ENCODE measurements around the gene KLHL3.

The KLHL3 gene

DNA sequence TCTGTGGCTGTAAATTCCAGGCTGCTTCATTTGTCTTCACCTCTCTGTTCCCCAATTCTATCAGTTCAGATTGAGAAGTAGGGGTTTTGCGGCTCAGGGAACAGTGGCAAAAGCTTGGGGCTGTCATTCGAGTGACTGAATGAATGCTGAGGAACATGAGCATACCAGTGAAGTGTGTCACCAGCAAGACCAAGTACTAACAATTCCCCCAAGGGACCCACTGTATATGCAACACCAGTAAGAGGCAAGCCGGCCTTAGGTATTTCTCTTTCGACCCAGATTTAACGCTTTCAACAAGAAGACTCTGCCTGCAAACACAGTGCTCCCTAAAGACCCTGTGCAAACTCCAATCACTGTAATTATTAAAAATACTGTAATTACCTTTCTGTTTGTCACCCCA is 25.8 kb downstream of the KLHL3 start:
- H3K27me3 ChIP-seq (ENCODE audit: control insufficient read depth in 1 of 2, insufficient read depth in 2 of 2, low read length in 2 of 2), result no peaks in the 10 kb centered on the region
- H3K9me3 ChIP-seq (ENCODE audit: control insufficient read depth in 1 of 2, low read length in 2 of 2), result peaks cover 0 to 2% of the 10 kb centered on the region in 2 donors
- no peaks in the 10 kb centered on the region for H3K36me3 ChIP-seq (ENCODE audit: control insufficient read depth in 1 of 2, insufficient read depth in 2 of 2, low read length in 2 of 2)
- H3K9ac ChIP-seq (ENCODE audit: low read depth in 1 of 2, low read length in 2 of 2), result no peak overlapping the region
- H3K27ac ChIP-seq (ENCODE audit: low read depth, low read length), result no peak overlapping the region
- H3K4me1 ChIP-seq (ENCODE audit: control insufficient read depth in 1 of 2, insufficient read depth in 2 of 2, low read length in 2 of 2), result no peaks in the 10 kb centered on the region
- no peak overlapping the region for H3K4me3 ChIP-seq (ENCODE audit: low read depth in 1 of 2, low read length in 2 of 2)

DNA sequence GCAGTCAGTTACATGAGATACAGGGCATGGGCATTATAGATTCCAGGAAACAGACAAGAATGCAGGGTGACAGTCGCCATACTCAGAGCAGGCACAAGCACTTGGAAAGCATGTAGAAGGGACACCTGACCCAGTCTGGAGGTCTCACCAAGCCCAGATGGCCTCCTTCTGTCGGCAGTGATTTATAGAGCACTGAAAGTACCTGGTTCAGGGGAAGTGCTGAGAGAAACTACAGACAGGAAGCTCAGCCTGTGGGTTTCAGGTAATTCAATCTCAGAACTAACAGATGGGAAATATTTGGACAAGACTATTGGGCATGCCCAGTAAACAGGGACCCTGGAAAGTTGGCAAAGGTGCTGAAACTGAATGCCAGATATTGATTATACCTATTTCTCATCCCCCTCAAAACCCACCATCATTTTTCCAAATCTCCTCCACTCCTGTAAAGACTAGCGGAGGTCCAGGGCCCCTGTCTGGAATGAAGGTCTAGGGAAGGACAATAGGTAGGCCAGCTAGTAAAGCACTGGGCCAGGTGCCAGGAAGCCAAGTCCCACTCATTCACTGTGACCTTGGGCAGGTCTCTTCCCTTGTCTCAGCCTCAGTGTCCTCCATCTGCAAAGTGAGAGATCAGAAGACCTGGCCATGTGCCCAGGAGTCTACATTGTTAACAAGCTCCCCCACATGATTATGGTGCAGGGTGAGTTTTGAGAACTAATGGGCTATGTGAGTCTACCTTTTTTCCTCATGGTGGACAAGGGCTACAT is 26.9 kb downstream of the KLHL3 start:
- Histone ChIP-seq H3K9me3 (ENCODE audit: control insufficient read depth in 1 of 2, low read length in 2 of 2) (peaks cover 0 to under 1% of the 10 kb centered on the region in 2 donors), H3K27me3 (ENCODE audit: control insufficient read depth in 1 of 2, insufficient read depth in 2 of 2, low read length in 2 of 2) (no peaks in the 10 kb centered on the region), H3K4me3 (ENCODE audit: low read depth in 1 of 2, low read length in 2 of 2) (no peak overlapping the region), H3K4me1 (ENCODE audit: control insufficient read depth in 1 of 2, insufficient read depth in 2 of 2, low read length in 2 of 2) (no peaks in the 10 kb centered on the region), H3K9ac (ENCODE audit: low read depth in 1 of 2, low read length in 2 of 2) (no peak overlapping the region), H3K27ac (ENCODE audit: low read depth, low read length) (no peak overlapping the region), H3K36me3 (ENCODE audit: control insufficient read depth in 1 of 2, insufficient read depth in 2 of 2, low read length in 2 of 2) (no peaks in the 10 kb centered on the region)

DNA sequence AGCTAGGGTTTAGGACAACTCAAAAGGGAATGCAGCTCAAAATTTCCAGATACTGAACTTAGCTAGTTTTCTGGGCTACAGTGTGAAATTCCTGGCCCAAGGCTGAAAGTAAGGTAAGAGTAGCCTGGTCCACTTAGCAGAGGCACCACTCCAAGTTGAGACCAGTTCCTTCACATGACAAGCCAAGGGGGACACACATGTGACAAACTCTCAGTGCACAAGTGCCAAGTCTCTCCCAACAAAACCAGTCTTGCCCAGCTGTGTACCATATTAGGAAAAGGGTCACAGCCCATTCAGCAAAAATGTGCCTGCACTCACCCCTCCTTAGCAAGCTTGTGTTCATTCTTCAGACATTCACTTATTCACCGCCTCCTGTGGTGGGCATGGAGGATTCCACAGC is 27.8 kb downstream of the KLHL3 start:
- Histone ChIP-seq H3K9ac (ENCODE audit: low read depth in 1 of 2, low read length in 2 of 2) (no peak overlapping the region), H3K4me1 (ENCODE audit: control insufficient read depth in 1 of 2, insufficient read depth in 2 of 2, low read length in 2 of 2) (no peaks in the 10 kb centered on the region), H3K4me3 (ENCODE audit: low read depth in 1 of 2, low read length in 2 of 2) (no peak overlapping the region), H3K27me3 (ENCODE audit: control insufficient read depth in 1 of 2, insufficient read depth in 2 of 2, low read length in 2 of 2) (no peaks in the 10 kb centered on the region), H3K36me3 (ENCODE audit: control insufficient read depth in 1 of 2, insufficient read depth in 2 of 2, low read length in 2 of 2) (no peaks in the 10 kb centered on the region), H3K9me3 (ENCODE audit: control insufficient read depth in 1 of 2, low read length in 2 of 2) (no peaks in the 10 kb centered on the region), H3K27ac (ENCODE audit: low read depth, low read length) (no peak overlapping the region)

DNA sequence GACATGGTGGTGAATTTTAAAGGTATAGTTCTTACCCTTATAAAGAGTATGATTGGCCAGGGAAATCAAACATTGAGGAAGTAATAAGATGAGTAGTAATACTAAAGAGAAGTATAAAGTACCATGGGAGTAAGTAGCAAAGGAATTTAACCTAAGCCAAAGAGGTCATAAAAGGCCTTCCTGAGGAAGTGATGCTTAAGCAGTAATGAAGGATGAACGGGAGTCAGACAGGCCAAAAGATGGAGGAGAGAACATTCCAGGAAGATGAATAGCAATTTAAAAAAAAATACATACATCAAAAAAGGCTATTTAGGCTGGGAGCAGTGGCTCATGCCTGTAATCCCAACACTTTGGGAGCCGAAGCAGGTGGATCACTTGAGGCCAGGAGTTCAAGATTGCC is 29.0 kb downstream of the KLHL3 start:
- Histone ChIP-seq H3K9me3 (ENCODE audit: control insufficient read depth in 1 of 2, low read length in 2 of 2) (no peaks in the 10 kb centered on the region), H3K36me3 (ENCODE audit: control insufficient read depth in 1 of 2, insufficient read depth in 2 of 2, low read length in 2 of 2) (no peaks in the 10 kb centered on the region), H3K4me3 (ENCODE audit: low read depth in 1 of 2, low read length in 2 of 2) (no peak overlapping the region), H3K27ac (ENCODE audit: low read depth, low read length) (no peak overlapping the region), H3K27me3 (ENCODE audit: control insufficient read depth in 1 of 2, insufficient read depth in 2 of 2, low read length in 2 of 2) (no peaks in the 10 kb centered on the region), H3K9ac (ENCODE audit: low read depth in 1 of 2, low read length in 2 of 2) (no peak overlapping the region), H3K4me1 (ENCODE audit: control insufficient read depth in 1 of 2, insufficient read depth in 2 of 2, low read length in 2 of 2) (no peaks in the 10 kb centered on the region)

DNA sequence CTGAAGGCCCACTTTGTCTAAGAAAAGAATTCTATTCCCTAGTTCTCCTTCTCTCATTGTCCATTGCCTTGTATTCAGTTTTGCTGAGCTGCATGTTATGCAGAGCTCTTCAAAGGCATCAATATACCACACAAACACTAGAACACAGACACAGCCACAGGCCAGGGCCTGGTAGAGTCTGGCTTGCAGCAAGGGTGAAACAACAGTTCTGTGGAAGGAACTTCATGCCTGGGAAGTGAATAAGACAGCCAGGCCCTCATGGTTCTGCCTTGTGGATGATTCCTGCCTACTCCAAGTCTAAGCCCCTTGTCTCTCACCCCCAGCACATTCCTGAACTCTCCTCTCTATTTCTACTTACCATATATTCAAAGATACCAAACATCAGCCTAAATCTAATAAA is 30.8 kb downstream of the KLHL3 start:
- no peaks in the 10 kb centered on the region for H3K36me3 ChIP-seq (ENCODE audit: control insufficient read depth in 1 of 2, insufficient read depth in 2 of 2, low read length in 2 of 2)
- H3K9me3 ChIP-seq (ENCODE audit: control insufficient read depth in 1 of 2, low read length in 2 of 2), result no peaks in the 10 kb centered on the region
- H3K27ac ChIP-seq (ENCODE audit: low read depth, low read length), result no peak overlapping the region
- no peak overlapping the region for H3K4me3 ChIP-seq (ENCODE audit: low read depth in 1 of 2, low read length in 2 of 2)
- H3K4me1 ChIP-seq (ENCODE audit: control insufficient read depth in 1 of 2, insufficient read depth in 2 of 2, low read length in 2 of 2), result no peaks in the 10 kb centered on the region
- H3K9ac ChIP-seq (ENCODE audit: low read depth in 1 of 2, low read length in 2 of 2), result no peak overlapping the region
- no peaks in the 10 kb centered on the region for H3K27me3 ChIP-seq (ENCODE audit: control insufficient read depth in 1 of 2, insufficient read depth in 2 of 2, low read length in 2 of 2)

DNA sequence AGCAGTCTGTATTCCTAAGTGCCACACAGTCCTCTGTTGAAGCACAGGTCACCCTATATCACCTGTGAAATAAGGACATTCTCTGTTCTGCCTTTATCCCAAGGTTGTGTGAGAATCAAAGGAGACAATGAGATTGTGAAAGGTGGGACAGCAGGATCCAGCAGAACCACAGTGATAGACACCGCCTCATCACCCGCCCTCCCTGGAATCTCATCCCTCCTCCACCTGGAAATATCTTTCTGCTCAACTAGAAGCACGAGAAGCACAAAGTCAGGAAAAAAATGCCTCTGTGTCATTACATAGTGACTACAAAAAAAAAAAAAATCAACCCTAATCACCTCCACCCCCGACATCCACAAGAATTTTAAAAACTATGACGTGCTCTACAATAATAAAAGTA is 32.3 kb downstream of the KLHL3 start:
- Histone ChIP-seq H3K36me3 (ENCODE audit: control insufficient read depth in 1 of 2, insufficient read depth in 2 of 2, low read length in 2 of 2) (no peaks in the 10 kb centered on the region), H3K27ac (ENCODE audit: low read depth, low read length) (no peak overlapping the region), H3K4me3 (ENCODE audit: low read depth in 1 of 2, low read length in 2 of 2) (no peak overlapping the region), H3K9ac (ENCODE audit: low read depth in 1 of 2, low read length in 2 of 2) (no peak overlapping the region), H3K27me3 (ENCODE audit: control insufficient read depth in 1 of 2, insufficient read depth in 2 of 2, low read length in 2 of 2) (no peaks in the 10 kb centered on the region), H3K4me1 (ENCODE audit: control insufficient read depth in 1 of 2, insufficient read depth in 2 of 2, low read length in 2 of 2) (no peaks in the 10 kb centered on the region), H3K9me3 (ENCODE audit: control insufficient read depth in 1 of 2, low read length in 2 of 2) (no peaks in the 10 kb centered on the region)

DNA sequence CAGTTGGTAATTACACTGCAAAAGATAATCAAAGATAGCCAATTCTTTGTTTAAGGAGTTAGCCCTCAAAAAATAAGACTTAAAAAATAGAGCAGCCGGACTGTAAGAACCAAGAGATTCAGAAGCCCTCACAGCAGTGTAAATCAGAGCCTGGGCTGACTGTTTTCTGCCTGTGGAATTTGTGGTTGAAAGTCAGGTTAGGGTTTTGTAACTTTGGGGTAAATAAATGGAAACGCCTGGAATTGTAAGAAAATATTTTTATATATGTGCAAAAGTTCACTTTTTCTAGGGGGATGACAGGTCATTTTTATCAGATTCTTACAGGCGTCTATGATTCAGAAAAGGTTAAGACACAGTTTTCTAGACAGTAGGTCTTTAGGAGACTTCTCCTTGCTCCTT is 35.6 kb downstream of the KLHL3 start:
- Histone ChIP-seq H3K27me3 (ENCODE audit: control insufficient read depth in 1 of 2, insufficient read depth in 2 of 2, low read length in 2 of 2) (no peaks in the 10 kb centered on the region), H3K9ac (ENCODE audit: low read depth in 1 of 2, low read length in 2 of 2) (no peak overlapping the region), H3K4me1 (ENCODE audit: control insufficient read depth in 1 of 2, insufficient read depth in 2 of 2, low read length in 2 of 2) (no peaks in the 10 kb centered on the region), H3K9me3 (ENCODE audit: control insufficient read depth in 1 of 2, low read length in 2 of 2) (no peaks in the 10 kb centered on the region), H3K36me3 (ENCODE audit: control insufficient read depth in 1 of 2, insufficient read depth in 2 of 2, low read length in 2 of 2) (no peaks in the 10 kb centered on the region), H3K4me3 (ENCODE audit: low read depth in 1 of 2, low read length in 2 of 2) (no peak overlapping the region), H3K27ac (ENCODE audit: low read depth, low read length) (no peak overlapping the region)

DNA sequence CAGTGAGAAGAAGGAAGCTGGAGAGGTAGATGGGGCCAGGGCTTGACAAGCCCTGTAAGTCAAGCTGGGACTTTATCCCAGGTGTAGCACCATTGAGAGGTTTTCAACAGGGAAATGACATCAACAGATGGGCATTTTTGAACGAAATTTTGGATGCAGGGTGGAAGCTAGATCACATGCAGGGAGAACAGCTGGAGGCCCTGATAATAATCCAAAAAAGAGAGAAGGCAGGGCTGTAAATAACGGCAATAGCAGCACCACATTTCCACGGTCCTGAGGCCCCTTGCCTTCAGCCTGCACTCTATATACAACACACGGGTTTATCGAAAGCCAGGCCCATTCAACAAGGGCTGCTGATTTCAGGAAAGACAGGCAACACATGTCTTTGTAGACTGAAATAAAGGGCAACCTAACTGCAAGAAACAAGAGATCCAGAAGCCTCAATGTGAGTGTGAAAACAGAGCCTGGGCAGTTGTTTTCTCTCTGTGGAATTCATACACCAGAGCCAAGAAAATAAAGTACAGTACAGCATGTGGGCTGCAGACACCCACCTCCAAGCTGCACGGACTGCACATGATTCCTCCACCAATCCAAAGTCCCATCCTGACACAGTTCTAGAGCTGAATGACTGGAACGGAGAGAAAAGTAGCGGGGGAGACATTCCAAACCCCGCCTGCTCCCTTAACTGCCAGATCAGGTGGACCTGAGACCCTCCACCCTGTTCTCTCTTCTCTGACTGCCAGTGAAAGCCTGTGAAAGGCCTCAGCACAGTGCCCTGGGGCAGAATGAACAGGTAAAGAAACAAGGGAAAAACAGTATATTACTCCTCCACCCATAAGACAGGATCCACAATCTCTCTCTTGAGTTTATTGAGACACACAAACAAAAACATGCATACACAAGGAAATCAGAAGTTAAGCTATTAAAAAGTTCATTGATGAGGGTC is 36.3 kb downstream of the KLHL3 start:
- Histone ChIP-seq H3K9ac (ENCODE audit: low read depth in 1 of 2, low read length in 2 of 2) (no peak overlapping the region), H3K27ac (ENCODE audit: low read depth, low read length) (no peak overlapping the region), H3K27me3 (ENCODE audit: control insufficient read depth in 1 of 2, insufficient read depth in 2 of 2, low read length in 2 of 2) (no peaks in the 10 kb centered on the region), H3K36me3 (ENCODE audit: control insufficient read depth in 1 of 2, insufficient read depth in 2 of 2, low read length in 2 of 2) (no peaks in the 10 kb centered on the region), H3K4me1 (ENCODE audit: control insufficient read depth in 1 of 2, insufficient read depth in 2 of 2, low read length in 2 of 2) (no peaks in the 10 kb centered on the region), H3K9me3 (ENCODE audit: control insufficient read depth in 1 of 2, low read length in 2 of 2) (no peaks in the 10 kb centered on the region), H3K4me3 (ENCODE audit: low read depth in 1 of 2, low read length in 2 of 2) (no peak overlapping the region)

DNA sequence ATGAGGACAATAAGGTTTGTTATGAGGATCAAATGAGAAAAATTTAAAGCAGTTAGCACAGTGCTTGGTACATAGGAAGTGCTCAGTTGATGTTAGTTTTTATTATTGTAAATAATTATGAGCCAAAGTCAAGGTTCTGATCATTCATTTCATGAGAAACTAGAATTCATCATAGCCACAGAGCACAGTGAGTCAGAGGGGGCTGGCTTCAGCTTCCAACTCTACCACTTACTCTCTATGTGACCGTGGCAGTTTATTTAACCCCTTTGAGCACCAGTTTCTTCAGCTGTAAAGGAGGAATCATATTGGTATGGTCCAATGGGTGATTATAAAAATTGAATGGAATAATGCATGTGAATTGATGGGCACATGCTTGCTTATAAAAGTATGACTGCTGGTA is 39.4 kb downstream of the KLHL3 start:
- H3K27ac ChIP-seq (ENCODE audit: low read depth, low read length), result no peak overlapping the region
- H3K4me1 ChIP-seq (ENCODE audit: control insufficient read depth in 1 of 2, insufficient read depth in 2 of 2, low read length in 2 of 2), result peaks cover 0 to 6% of the 10 kb centered on the region in 2 donors

DNA sequence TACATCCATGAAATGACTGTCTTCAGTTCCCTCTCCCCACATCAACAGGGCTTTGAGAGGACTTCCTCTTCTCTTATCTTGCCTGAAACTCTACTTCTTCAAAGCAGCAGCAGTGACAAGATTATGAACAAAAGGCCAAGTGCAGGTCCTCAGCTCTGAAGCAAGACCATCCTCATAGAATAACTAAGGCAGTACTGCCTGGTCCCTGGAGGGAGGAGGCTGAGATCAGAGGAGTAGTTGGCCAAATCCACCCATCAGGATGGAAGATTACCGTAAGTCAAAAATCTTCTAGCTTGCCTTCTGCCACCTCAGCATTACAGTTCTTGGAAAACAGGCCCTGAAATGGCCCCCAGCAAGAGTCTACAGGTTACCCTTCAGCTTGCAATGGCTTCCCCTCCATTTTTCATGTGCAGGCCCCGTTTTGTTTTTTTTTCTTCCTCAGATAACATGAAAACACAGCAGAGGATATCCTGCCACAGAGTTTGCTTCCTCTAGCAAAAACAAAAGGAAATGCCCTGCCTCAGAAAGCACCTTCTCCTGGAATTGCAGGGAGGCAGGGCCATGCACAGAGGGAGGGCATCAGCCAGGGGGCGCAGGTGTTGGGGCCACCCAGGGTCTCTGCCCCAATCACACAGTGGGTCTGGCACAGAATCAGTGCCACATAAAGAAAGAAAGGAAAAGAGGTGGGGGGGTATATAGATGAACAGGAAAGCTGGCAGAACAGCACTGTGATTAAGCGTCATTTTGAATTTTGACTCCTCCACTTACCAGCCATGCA is 40.0 kb downstream of the KLHL3 start:
- Histone ChIP-seq H3K9me3 (ENCODE audit: control insufficient read depth in 1 of 2, low read length in 2 of 2) (no peaks in the 10 kb centered on the region), H3K9ac (ENCODE audit: low read depth in 1 of 2, low read length in 2 of 2) (no peak overlapping the region), H3K27ac (ENCODE audit: low read depth, low read length) (no peak overlapping the region), H3K36me3 (ENCODE audit: control insufficient read depth in 1 of 2, insufficient read depth in 2 of 2, low read length in 2 of 2) (peaks cover 0 to 5% of the 10 kb centered on the region in 2 donors), H3K4me1 (ENCODE audit: control insufficient read depth in 1 of 2, insufficient read depth in 2 of 2, low read length in 2 of 2) (peaks cover 0 to 6% of the 10 kb centered on the region in 2 donors), H3K27me3 (ENCODE audit: control insufficient read depth in 1 of 2, insufficient read depth in 2 of 2, low read length in 2 of 2) (no peaks in the 10 kb centered on the region), H3K4me3 (ENCODE audit: low read depth in 1 of 2, low read length in 2 of 2) (no peak overlapping the region)

More for the DNA sequence above, 39.4 kb downstream of the KLHL3 start:
- H3K4me3 ChIP-seq (ENCODE audit: low read depth in 1 of 2, low read length in 2 of 2), result no peak overlapping the region
- no peaks in the 10 kb centered on the region for H3K9me3 ChIP-seq (ENCODE audit: control insufficient read depth in 1 of 2, low read length in 2 of 2)
- H3K36me3 ChIP-seq (ENCODE audit: control insufficient read depth in 1 of 2, insufficient read depth in 2 of 2, low read length in 2 of 2), result peaks cover 0 to 5% of the 10 kb centered on the region in 2 donors
- no peaks in the 10 kb centered on the region for H3K27me3 ChIP-seq (ENCODE audit: control insufficient read depth in 1 of 2, insufficient read depth in 2 of 2, low read length in 2 of 2)
- no peak overlapping the region for H3K9ac ChIP-seq (ENCODE audit: low read depth in 1 of 2, low read length in 2 of 2)

All from duodenal mucosa (tissue), 2 donors.